ENCODE results near the gene CD46. TPM values are rescaled to one million over a fixed set of nuclear protein-coding genes. Genes with fewer than 3 reads are reported as not detected.

CD46 gene
- total and polyA plus RNA-seq, 10 of the 15 experiments (the other 5 are each of a cell fraction or from before 2014, with no cell fraction given): 61.1 to 198 (median 81.4) TPM

GRCh38 chr1:207830788-207831187, 78.9 kb downstream of the CD46 start:
- POLR2A ChIA-PET: interaction anchor here (1.1 to 20.7 kb wide), 4 partner anchors 8 to 35 kb away, joined by 4 to 620 read pairs (median 25); no protein-coding TSS in a partner anchor
- TF ChIP-seq SMC3 (IDR thresholded peaks at IDR 0.05; ENCODE audit: borderline replicate concordance, low read length) (no peak), TCF7 (IDR thresholded peaks at IDR 0.05; ENCODE audit: borderline replicate concordance) (no peak), ZNF622 (IDR thresholded peaks at IDR 0.05) (no peak), MYC (IDR thresholded peaks at IDR 0.05; ENCODE audit: insufficient read depth, insufficient read length, insufficient replicate concordance, low read length, severe bottlenecking) (no peak), RFX5 (IDR thresholded peaks at IDR 0.05; ENCODE audit: low read depth, low read length) (no peak), GATAD2B (conservative IDR thresholded peaks at IDR 0.05; ENCODE audit: low read depth) (no peak), IRF4 (IDR thresholded peaks at IDR 0.05; ENCODE audit: low read depth, low read length) (no peak), SP1 (IDR thresholded peaks at IDR 0.05; ENCODE audit: low read depth, low read length) (no peak), SMAD1 (IDR thresholded peaks at IDR 0.05; ENCODE audit: low read depth, partially characterized antibody) (no peak), ZNF687 (IDR thresholded peaks at IDR 0.05) (no peak), ATF7 (IDR thresholded peaks at IDR 0.05; ENCODE audit: low read depth) (no peak)
- TF ChIP-seq, protein P1, sequence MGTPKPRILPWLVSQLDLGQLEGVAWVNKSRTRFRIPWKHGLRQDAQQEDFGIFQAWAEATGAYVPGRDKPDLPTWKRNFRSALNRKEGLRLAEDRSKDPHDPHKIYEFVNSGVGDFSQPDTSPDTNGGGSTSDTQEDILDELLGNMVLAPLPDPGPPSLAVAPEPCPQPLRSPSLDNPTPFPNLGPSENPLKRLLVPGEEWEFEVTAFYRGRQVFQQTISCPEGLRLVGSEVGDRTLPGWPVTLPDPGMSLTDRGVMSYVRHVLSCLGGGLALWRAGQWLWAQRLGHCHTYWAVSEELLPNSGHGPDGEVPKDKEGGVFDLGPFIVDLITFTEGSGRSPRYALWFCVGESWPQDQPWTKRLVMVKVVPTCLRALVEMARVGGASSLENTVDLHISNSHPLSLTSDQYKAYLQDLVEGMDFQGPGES (IDR thresholded peaks at IDR 0.05): no peak
- TF ChIP-seq, protein P2, sequence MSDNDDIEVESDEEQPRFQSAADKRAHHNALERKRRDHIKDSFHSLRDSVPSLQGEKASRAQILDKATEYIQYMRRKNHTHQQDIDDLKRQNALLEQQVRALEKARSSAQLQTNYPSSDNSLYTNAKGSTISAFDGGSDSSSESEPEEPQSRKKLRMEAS (IDR thresholded peaks at IDR 0.05; ENCODE audit: low read depth, low read length): no peak
- TF ChIP-seq, protein P3, sequence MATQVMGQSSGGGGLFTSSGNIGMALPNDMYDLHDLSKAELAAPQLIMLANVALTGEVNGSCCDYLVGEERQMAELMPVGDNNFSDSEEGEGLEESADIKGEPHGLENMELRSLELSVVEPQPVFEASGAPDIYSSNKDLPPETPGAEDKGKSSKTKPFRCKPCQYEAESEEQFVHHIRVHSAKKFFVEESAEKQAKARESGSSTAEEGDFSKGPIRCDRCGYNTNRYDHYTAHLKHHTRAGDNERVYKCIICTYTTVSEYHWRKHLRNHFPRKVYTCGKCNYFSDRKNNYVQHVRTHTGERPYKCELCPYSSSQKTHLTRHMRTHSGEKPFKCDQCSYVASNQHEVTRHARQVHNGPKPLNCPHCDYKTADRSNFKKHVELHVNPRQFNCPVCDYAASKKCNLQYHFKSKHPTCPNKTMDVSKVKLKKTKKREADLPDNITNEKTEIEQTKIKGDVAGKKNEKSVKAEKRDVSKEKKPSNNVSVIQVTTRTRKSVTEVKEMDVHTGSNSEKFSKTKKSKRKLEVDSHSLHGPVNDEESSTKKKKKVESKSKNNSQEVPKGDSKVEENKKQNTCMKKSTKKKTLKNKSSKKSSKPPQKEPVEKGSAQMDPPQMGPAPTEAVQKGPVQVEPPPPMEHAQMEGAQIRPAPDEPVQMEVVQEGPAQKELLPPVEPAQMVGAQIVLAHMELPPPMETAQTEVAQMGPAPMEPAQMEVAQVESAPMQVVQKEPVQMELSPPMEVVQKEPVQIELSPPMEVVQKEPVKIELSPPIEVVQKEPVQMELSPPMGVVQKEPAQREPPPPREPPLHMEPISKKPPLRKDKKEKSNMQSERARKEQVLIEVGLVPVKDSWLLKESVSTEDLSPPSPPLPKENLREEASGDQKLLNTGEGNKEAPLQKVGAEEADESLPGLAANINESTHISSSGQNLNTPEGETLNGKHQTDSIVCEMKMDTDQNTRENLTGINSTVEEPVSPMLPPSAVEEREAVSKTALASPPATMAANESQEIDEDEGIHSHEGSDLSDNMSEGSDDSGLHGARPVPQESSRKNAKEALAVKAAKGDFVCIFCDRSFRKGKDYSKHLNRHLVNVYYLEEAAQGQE (IDR thresholded peaks at IDR 0.05; ENCODE audit: low read depth, low read length): no peak
- TF ChIP-seq, protein P4, sequence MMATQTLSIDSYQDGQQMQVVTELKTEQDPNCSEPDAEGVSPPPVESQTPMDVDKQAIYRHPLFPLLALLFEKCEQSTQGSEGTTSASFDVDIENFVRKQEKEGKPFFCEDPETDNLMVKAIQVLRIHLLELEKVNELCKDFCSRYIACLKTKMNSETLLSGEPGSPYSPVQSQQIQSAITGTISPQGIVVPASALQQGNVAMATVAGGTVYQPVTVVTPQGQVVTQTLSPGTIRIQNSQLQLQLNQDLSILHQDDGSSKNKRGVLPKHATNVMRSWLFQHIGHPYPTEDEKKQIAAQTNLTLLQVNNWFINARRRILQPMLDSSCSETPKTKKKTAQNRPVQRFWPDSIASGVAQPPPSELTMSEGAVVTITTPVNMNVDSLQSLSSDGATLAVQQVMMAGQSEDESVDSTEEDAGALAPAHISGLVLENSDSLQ (IDR thresholded peaks at IDR 0.05): no peak

More at GRCh38 chr1:207830788-207831187, 78.9 kb downstream of the CD46 start:
- H3K27ac ChIP-seq (ENCODE audit: control insufficient read depth, insufficient read depth): no peak overlapping the region; the same call in 1 of the 2 replicates
- FAIRE-seq: no peak
- H3K4me2 ChIP-seq (ENCODE audit: control insufficient read depth, insufficient read depth): no peak overlapping the region
- no peak overlapping the region for H3K9ac ChIP-seq (ENCODE audit: control insufficient read depth, insufficient read depth, low read length)
- CTCF ChIA-PET: interaction anchor here (0.7 to 26.0 kb wide), 11 partner anchors 8 to 132 kb away, joined by 3 to 821 read pairs (median 13); no protein-coding TSS in a partner anchor
- RAD21 ChIA-PET (ENCODE audit: unreplicated experiment): interaction anchor here (0.6 to 14.2 kb wide), 4 partner anchors 8 to 66 kb away, joined by 3 to 265 read pairs (median 97); no protein-coding TSS in a partner anchor
- H3K4me3 ChIP-seq: no peak overlapping the region
- no peaks in the 10 kb centered on the region for H3K27me3 ChIP-seq (replicated peaks in 1 of 2; ENCODE audit: control insufficient read depth in 2 of 2, insufficient read depth in 2 of 2, low read length in 1 of 2)
- SMC1A ChIA-PET (ENCODE audit: uncharacterized antibody, unreplicated experiment): interaction anchor here (1.0 to 12.8 kb wide), 9 partner anchors 8 to 132 kb away, joined by 3 to 444 read pairs (median 9); no protein-coding TSS in a partner anchor
- BruUV-seq (replicated peaks): no TSS peak
- ATAC-seq: no peak
- peaks cover 25% of the 10 kb centered on the region for H3K79me2 ChIP-seq (ENCODE audit: control insufficient read depth, insufficient read depth, low read length)
- no peak overlapping the region for H2AFZ ChIP-seq (ENCODE audit: control insufficient read depth, low read depth, low read length)
- WGBS (ENCODE audit: insufficient coverage, insufficient replicate concordance, low lambda C conversion rate, missing lambda C conversion rate): 100% methylated on average over 9 of the region's 9 CpGs
- no peaks in the 10 kb centered on the region for H3K9me3 ChIP-seq (replicated peaks; ENCODE audit: control insufficient read depth, insufficient read depth, low read length)
- intact Hi-C loops (cut with micrococcal nuclease; ENCODE audit: unreplicated experiment): no loop called here
- H3K4me1 ChIP-seq (ENCODE audit: control insufficient read depth, insufficient read depth, low read length): peaks cover 47% of the 10 kb centered on the region
- H3K36me3 ChIP-seq (ENCODE audit: control insufficient read depth in 2 of 2, insufficient read depth in 2 of 2, low read length in 1 of 2): no peaks in the 10 kb centered on the region
- in situ Hi-C loops (cut with MboI): loop anchor here (5.0 kb wide), 1 partner anchor 37 kb away; no protein-coding TSS in a partner anchor
- no peak for DNase-seq (ENCODE audit: low read depth, low spot score)
- no peaks in the 10 kb centered on the region for H4K20me1 ChIP-seq (ENCODE audit: control insufficient read depth, insufficient read depth)
